ENCODE results near the gene RAB40C. TPM values are rescaled to one million over a fixed set of nuclear protein-coding genes. Genes with fewer than 3 reads are reported as not detected.

The RAB40C gene
- total and polyA plus RNA-seq, 9 of the 15 experiments (the other 6 are each of a cell fraction or from before 2014, with no cell fraction given): 0.17 to 23.4 (median 8.7) TPM

DNA sequence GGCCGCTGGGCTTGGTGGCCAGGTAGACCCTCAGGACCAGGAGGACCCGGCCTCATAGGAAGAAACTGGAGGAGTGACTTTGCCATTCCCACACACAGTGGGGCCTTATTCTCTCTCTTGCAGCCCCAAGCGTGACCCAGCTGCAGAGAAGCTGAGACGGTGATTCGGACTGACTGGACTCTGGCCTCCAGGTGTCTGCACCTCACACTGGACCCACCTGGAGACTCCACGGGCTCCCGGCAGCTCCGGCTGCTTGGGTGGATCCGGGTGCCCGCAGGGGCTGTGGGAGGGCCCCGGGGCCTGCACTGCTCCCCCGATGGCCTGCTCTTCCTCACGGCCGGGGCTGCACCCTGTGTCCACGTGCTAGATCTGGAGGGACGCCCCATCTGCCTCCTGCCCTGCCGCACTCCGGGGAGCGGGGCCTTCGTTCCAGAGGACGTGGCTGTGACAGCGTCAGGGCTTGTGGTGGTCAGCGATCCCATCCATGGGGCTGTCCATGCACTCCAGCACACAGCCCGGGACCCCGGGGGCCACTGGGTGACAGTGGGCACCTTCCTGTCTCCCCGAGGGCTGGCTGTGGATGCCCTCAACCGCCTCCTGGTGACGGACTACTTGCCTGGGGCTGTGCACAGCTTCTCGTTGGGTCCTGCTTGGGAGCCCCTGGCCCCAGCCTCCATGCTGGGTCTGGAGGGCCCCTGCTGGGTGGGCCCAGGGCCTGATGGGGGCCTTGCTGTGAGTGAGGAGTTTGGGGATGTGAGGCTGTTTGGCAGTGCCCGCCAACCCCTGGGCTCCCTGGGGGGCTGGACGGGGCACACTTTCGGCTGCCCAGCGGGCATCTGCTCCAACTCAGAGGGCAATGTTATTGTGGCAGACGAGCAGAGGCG lies 22.3 kb upstream of the RAB40C start (continued):
- TF ChIP-seq, protein P1, sequence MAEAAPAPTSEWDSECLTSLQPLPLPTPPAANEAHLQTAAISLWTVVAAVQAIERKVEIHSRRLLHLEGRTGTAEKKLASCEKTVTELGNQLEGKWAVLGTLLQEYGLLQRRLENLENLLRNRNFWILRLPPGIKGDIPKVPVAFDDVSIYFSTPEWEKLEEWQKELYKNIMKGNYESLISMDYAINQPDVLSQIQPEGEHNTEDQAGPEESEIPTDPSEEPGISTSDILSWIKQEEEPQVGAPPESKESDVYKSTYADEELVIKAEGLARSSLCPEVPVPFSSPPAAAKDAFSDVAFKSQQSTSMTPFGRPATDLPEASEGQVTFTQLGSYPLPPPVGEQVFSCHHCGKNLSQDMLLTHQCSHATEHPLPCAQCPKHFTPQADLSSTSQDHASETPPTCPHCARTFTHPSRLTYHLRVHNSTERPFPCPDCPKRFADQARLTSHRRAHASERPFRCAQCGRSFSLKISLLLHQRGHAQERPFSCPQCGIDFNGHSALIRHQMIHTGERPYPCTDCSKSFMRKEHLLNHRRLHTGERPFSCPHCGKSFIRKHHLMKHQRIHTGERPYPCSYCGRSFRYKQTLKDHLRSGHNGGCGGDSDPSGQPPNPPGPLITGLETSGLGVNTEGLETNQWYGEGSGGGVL (CRISPR knock-in tag; IDR thresholded peaks at IDR 0.05): no peak
- TF ChIP-seq HMGN3 (IDR thresholded peaks at IDR 0.05; ENCODE audit: borderline replicate concordance, extremely low read depth, insufficient read length, low read depth, low read length): peak; percentile 41
- TF ChIP-seq, protein P2, sequence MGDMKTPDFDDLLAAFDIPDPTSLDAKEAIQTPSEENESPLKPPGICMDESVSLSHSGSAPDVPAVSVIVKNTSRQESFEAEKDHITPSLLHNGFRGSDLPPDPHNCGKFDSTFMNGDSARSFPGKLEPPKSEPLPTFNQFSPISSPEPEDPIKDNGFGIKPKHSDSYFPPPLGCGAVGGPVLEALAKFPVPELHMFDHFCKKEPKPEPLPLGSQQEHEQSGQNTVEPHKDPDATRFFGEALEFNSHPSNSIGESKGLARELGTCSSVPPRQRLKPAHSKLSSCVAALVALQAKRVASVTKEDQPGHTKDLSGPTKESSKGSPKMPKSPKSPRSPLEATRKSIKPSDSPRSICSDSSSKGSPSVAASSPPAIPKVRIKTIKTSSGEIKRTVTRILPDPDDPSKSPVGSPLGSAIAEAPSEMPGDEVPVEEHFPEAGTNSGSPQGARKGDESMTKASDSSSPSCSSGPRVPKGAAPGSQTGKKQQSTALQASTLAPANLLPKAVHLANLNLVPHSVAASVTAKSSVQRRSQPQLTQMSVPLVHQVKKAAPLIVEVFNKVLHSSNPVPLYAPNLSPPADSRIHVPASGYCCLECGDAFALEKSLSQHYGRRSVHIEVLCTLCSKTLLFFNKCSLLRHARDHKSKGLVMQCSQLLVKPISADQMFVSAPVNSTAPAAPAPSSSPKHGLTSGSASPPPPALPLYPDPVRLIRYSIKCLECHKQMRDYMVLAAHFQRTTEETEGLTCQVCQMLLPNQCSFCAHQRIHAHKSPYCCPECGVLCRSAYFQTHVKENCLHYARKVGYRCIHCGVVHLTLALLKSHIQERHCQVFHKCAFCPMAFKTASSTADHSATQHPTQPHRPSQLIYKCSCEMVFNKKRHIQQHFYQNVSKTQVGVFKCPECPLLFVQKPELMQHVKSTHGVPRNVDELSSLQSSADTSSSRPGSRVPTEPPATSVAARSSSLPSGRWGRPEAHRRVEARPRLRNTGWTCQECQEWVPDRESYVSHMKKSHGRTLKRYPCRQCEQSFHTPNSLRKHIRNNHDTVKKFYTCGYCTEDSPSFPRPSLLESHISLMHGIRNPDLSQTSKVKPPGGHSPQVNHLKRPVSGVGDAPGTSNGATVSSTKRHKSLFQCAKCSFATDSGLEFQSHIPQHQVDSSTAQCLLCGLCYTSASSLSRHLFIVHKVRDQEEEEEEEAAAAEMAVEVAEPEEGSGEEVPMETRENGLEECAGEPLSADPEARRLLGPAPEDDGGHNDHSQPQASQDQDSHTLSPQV (IDR thresholded peaks at IDR 0.05): peak; percentile 71
- no peak for TF ChIP-seq ESRRA (IDR thresholded peaks at IDR 0.05; ENCODE audit: borderline replicate concordance, low read depth)
- TF ChIP-seq PCBP1 (IDR thresholded peaks at IDR 0.05; ENCODE audit: low read depth, low read length, poor library complexity, severe bottlenecking): no peak
- TF ChIP-seq, protein P3, sequence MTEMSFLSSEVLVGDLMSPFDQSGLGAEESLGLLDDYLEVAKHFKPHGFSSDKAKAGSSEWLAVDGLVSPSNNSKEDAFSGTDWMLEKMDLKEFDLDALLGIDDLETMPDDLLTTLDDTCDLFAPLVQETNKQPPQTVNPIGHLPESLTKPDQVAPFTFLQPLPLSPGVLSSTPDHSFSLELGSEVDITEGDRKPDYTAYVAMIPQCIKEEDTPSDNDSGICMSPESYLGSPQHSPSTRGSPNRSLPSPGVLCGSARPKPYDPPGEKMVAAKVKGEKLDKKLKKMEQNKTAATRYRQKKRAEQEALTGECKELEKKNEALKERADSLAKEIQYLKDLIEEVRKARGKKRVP (CRISPR knock-in tag; IDR thresholded peaks at IDR 0.05): no peak
- TF ChIP-seq, protein P4, sequence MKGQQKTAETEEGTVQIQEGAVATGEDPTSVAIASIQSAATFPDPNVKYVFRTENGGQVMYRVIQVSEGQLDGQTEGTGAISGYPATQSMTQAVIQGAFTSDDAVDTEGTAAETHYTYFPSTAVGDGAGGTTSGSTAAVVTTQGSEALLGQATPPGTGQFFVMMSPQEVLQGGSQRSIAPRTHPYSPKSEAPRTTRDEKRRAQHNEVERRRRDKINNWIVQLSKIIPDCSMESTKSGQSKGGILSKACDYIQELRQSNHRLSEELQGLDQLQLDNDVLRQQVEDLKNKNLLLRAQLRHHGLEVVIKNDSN (CRISPR knock-in tag; IDR thresholded peaks at IDR 0.05): no peak
- TF ChIP-seq, protein P5, sequence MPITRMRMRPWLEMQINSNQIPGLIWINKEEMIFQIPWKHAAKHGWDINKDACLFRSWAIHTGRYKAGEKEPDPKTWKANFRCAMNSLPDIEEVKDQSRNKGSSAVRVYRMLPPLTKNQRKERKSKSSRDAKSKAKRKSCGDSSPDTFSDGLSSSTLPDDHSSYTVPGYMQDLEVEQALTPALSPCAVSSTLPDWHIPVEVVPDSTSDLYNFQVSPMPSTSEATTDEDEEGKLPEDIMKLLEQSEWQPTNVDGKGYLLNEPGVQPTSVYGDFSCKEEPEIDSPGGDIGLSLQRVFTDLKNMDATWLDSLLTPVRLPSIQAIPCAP (CRISPR knock-in tag; IDR thresholded peaks at IDR 0.05; ENCODE audit: borderline replicate concordance): no peak
- TF ChIP-seq, protein P6, sequence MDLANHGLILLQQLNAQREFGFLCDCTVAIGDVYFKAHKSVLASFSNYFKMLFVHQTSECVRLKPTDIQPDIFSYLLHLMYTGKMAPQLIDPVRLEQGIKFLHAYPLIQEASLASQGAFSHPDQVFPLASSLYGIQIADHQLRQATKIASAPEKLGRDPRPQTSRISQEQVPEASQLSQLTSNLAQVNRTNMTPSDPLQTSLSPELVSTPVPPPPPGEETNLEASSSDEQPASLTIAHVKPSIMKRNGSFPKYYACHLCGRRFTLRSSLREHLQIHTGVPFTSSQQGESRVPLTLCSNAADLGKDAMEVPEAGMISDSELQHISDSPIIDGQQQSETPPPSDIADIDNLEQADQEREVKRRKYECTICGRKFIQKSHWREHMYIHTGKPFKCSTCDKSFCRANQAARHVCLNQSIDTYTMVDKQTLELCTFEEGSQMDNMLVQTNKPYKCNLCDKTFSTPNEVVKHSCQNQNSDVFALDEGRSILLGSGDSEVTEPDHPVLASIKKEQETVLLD (IDR thresholded peaks at IDR 0.05): no peak
- TF ChIP-seq TAF15 (IDR thresholded peaks at IDR 0.05; ENCODE audit: low read depth, low read length): no peak
- TF ChIP-seq, protein P7, sequence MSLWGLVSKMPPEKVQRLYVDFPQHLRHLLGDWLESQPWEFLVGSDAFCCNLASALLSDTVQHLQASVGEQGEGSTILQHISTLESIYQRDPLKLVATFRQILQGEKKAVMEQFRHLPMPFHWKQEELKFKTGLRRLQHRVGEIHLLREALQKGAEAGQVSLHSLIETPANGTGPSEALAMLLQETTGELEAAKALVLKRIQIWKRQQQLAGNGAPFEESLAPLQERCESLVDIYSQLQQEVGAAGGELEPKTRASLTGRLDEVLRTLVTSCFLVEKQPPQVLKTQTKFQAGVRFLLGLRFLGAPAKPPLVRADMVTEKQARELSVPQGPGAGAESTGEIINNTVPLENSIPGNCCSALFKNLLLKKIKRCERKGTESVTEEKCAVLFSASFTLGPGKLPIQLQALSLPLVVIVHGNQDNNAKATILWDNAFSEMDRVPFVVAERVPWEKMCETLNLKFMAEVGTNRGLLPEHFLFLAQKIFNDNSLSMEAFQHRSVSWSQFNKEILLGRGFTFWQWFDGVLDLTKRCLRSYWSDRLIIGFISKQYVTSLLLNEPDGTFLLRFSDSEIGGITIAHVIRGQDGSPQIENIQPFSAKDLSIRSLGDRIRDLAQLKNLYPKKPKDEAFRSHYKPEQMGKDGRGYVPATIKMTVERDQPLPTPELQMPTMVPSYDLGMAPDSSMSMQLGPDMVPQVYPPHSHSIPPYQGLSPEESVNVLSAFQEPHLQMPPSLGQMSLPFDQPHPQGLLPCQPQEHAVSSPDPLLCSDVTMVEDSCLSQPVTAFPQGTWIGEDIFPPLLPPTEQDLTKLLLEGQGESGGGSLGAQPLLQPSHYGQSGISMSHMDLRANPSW (CRISPR knock-in tag; IDR thresholded peaks at IDR 0.05): no peak
